Measurements from ENCODE around the gene ARL5C. TPM values are rescaled to one million over a fixed set of nuclear protein-coding genes. Genes with fewer than 3 reads are reported as not detected.
"Not testable (repeated sequence)": the region's sequence is repeated elsewhere in the genome, so short reads cannot be mapped to it uniquely, and the experiment has no call there.

The ARL5C gene
- total RNA-seq, 1 experiment from 2014 or later = not detected

DNA sequence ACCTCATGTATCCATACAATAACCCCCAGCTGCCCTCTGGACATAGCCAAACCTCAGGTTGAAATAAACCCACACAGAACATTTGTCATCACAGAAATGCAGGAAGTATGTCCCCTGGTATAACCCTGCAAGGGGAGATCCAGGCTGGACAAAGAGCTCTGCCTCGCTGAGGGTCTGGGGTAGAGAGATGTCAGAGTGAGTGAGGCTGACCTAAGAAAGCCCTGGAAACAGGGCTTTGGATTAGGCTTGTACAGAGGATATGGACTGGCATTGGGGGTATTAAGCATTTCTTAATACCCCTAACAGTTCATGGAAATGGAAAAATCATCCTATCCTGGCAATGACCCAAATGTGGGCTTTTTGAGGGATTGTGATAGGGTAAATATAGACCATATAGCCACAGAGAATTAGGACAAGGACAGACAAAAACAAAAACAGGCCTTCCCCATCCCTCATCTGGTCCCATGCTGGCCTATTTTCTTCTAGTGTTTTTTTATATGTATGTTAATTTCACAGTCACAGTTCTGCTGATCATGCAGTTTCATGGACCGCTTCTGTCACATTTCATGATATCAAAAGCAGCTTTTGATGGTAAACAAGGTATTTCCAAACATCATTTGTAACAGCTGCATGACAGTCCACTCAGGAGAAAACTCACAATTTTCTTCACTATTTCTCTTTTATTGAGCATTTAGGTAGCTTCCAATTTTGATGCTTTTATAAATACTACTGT lies 40.7 kb downstream of the ARL5C start:
- Mint-ChIP-seq H3K4me3 (ENCODE audit: low read depth, unreplicated experiment) (no peak overlapping the region), H3K9me3 (ENCODE audit: low read depth, unreplicated experiment) (no peaks in the 10 kb centered on the region), H3K36me3 (ENCODE audit: insufficient read depth, unreplicated experiment) (no peaks in the 10 kb centered on the region), H3K4me1 (ENCODE audit: low read depth, unreplicated experiment) (no peaks in the 10 kb centered on the region), H3K27me3 (ENCODE audit: unreplicated experiment) (peaks cover 62% of the 10 kb centered on the region), H3K27ac (ENCODE audit: unreplicated experiment) (no peak overlapping the region)
- intact Hi-C loops (cut with micrococcal nuclease; ENCODE audit: unreplicated experiment) = no loop called here
- DNase-seq = no peak
- CTCF ChIA-PET = interaction anchor here (0.7 to 2.9 kb wide), 9 partner anchors 10 to 142 kb away, joined by 3 to 15 read pairs (median 4); no protein-coding TSS in a partner anchor
- BruUV-seq (replicated peaks) = no TSS peak
- TF ChIP-seq, protein P1, sequence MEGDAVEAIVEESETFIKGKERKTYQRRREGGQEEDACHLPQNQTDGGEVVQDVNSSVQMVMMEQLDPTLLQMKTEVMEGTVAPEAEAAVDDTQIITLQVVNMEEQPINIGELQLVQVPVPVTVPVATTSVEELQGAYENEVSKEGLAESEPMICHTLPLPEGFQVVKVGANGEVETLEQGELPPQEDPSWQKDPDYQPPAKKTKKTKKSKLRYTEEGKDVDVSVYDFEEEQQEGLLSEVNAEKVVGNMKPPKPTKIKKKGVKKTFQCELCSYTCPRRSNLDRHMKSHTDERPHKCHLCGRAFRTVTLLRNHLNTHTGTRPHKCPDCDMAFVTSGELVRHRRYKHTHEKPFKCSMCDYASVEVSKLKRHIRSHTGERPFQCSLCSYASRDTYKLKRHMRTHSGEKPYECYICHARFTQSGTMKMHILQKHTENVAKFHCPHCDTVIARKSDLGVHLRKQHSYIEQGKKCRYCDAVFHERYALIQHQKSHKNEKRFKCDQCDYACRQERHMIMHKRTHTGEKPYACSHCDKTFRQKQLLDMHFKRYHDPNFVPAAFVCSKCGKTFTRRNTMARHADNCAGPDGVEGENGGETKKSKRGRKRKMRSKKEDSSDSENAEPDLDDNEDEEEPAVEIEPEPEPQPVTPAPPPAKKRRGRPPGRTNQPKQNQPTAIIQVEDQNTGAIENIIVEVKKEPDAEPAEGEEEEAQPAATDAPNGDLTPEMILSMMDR (IDR thresholded peaks at IDR 0.05; ENCODE audit: unreplicated experiment) = no peak

DNA sequence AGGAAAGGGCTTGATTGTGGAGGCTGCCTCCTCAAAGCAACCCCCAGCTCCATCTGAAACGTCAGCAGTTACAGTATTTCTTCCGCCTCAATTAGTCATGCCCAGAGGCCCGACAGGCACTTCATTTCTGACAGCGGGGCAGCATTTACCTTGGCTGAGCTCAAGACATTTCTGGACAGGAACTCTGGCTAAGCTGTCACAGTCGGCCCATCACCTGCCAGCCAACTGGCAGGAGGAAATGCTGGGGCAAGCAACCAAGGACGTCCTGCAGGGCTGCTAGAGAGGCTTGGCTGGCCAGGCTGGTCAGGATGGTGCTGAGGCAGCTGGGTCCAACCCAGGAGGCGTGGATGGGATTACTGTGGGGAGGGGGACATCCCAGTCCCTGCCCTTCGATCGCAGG lies 42.3 kb downstream of the ARL5C start:
- BruUV-seq (replicated peaks) = no TSS peak
- Mint-ChIP-seq H3K36me3 (ENCODE audit: insufficient read depth, unreplicated experiment) (no peaks in the 10 kb centered on the region), H3K4me3 (ENCODE audit: low read depth, unreplicated experiment) (no peak overlapping the region), H3K4me1 (ENCODE audit: low read depth, unreplicated experiment) (no peaks in the 10 kb centered on the region), H3K9me3 (ENCODE audit: low read depth, unreplicated experiment) (no peaks in the 10 kb centered on the region), H3K27ac (ENCODE audit: unreplicated experiment) (no peak overlapping the region), H3K27me3 (ENCODE audit: unreplicated experiment) (peaks cover 61% of the 10 kb centered on the region)
- CTCF ChIA-PET = interaction anchor here (0.9 to 2.9 kb wide), 11 partner anchors 9 to 121 kb away, joined by 3 to 15 read pairs (median 5); no protein-coding TSS in a partner anchor
- TF ChIP-seq, protein P1 (IDR thresholded peaks at IDR 0.05; ENCODE audit: unreplicated experiment) = no peak
- intact Hi-C loops (cut with micrococcal nuclease; ENCODE audit: unreplicated experiment) = no loop called here
- DNase-seq = no peak

DNA sequence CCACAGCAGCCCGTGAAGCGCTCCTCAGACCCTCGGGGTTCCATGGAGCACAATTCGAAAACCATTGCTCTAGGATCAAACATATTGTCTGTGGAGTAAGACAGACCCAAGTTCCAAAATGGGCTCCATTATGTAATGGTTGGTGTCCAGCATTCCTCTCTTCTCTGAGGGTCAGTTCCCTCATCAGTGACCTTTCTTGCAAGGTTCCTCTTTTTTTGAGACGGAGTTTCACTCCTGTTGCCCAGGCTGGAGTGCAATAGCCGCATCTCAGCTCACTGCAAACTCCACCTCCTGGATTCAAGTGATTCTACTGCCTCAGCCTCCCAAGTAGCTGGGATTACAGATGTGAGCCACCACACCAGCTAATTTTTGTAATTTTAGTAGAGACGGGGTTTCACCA lies 43.0 kb downstream of the ARL5C start:
- TF ChIP-seq, protein P1 (IDR thresholded peaks at IDR 0.05; ENCODE audit: unreplicated experiment) = no peak
- Mint-ChIP-seq H3K27me3 (ENCODE audit: unreplicated experiment) (peaks cover 67% of the 10 kb centered on the region), H3K36me3 (ENCODE audit: insufficient read depth, unreplicated experiment) (no peaks in the 10 kb centered on the region), H3K9me3 (ENCODE audit: low read depth, unreplicated experiment) (no peaks in the 10 kb centered on the region), H3K27ac (ENCODE audit: unreplicated experiment) (no peak overlapping the region), H3K4me3 (ENCODE audit: low read depth, unreplicated experiment) (no peak overlapping the region), H3K4me1 (ENCODE audit: low read depth, unreplicated experiment) (no peaks in the 10 kb centered on the region)
- CTCF ChIA-PET = interaction anchor here (0.6 to 2.9 kb wide), 13 partner anchors 8 to 122 kb away, joined by 3 to 15 read pairs (median 5); no protein-coding TSS in a partner anchor
- no peak for DNase-seq
- intact Hi-C loops (cut with micrococcal nuclease; ENCODE audit: unreplicated experiment) = no loop called here
- BruUV-seq (replicated peaks) = no TSS peak

DNA sequence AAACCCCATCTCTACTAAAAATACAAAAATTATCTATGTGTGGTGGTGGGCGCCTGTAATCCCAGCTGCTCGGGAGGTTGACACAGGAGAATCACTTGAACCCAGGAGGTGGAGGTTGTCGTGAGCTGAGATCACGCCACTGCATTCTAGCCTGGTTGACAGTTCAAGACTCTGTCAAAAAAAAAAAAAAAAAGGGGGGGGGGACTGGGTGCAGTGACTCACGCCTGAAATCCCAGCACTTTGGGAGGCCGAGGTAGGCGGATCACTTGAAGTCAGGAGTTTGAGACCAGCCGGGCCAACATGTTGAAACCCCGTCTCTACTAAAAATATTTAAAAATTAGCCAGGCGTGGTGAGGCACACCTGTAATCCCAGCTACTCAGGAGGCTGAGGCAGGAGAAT lies 44.0 kb downstream of the ARL5C start:
- DNase-seq; BruUV-seq (replicated peaks); H3K9me3 Mint-ChIP-seq (ENCODE audit: low read depth, unreplicated experiment); H3K4me1 Mint-ChIP-seq (ENCODE audit: low read depth, unreplicated experiment); intact Hi-C loops (cut with micrococcal nuclease; ENCODE audit: unreplicated experiment); H3K4me3 Mint-ChIP-seq (ENCODE audit: low read depth, unreplicated experiment); H3K36me3 Mint-ChIP-seq (ENCODE audit: insufficient read depth, unreplicated experiment); H3K27ac Mint-ChIP-seq (ENCODE audit: unreplicated experiment): not testable (repeated sequence)
- peaks cover 78% of the 10 kb centered on the region for H3K27me3 Mint-ChIP-seq (ENCODE audit: unreplicated experiment)
- CTCF ChIA-PET = interaction anchor here (0.7 to 1.8 kb wide), 9 partner anchors 16 to 685 kb away, joined by 4 to 5 read pairs (median 4); no protein-coding TSS in a partner anchor

Measured in Calu3 (cell line).